ENCODE measurements around the gene PGBD4.
"Not testable (repeated sequence)": the region's sequence is repeated elsewhere in the genome, so short reads cannot be mapped to it uniquely, and the experiment has no call there.

PGBD4 gene

DNA sequence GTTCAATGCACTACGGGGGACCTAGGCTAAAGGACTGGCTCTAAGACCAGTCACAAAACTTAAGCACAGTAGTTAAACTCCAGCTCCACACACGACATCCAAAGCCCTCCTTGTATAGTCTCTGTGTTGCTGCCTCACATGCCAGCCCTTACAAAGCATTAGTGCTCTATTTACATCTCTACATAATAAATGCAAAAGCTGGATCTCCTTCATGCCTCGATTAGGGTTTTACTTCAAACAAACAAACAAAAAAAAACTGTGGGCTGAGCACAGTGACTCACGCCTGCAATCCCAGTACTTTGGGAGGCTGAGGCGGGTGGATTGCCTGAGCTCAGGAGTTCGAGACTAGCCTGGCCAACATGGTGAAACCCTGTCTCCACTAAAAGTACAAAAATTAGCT is 9.6 kb downstream of the PGBD4 start:
- DNase-seq (ENCODE audit: low read depth in 3 of 3, low spot score in 1 of 3) = no peak

DNA sequence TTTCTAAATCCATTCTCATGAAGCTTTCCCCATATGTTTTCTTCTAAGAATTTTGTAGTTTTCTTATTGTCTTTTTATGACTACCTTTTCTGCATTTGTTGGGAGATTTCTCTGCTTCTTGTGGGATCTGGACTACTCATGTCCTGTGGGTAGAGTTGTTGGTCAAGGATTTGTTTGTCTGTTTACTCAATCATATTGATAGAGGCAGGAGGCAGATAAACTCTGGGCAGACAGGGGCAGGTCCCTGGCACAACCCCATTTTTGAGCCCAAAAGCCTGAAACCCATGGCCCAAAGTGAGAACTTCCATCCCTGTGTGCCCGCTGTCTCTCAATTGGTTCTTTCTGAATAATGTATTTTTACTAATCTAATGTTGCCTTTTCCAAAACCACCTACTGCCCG is 12.3 kb downstream of the PGBD4 start:
- no peak for DNase-seq (ENCODE audit: low read depth in 3 of 3, low spot score in 1 of 3)

DNA sequence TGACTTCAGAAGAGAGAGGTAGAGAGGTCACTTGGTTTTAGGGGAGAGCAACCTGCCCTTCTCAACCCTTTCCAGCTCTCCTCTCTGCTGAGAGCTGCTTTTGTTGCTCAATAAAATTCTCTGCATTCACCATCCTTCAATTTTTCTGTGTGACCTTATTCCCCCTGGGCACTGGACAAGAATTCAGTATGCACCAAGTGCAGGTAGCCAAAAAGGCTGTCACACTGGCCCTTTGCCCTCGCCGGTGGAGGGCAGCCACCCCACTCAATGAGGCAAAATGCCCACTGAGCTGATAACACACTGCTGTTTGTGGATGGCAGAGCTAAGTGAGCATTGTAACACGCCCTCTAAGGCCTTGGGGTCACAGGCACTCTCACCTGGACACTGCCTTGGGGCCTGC is 12.9 kb downstream of the PGBD4 start:
- DNase-seq (ENCODE audit: low read depth in 3 of 3, low spot score in 1 of 3) = no peak

DNA sequence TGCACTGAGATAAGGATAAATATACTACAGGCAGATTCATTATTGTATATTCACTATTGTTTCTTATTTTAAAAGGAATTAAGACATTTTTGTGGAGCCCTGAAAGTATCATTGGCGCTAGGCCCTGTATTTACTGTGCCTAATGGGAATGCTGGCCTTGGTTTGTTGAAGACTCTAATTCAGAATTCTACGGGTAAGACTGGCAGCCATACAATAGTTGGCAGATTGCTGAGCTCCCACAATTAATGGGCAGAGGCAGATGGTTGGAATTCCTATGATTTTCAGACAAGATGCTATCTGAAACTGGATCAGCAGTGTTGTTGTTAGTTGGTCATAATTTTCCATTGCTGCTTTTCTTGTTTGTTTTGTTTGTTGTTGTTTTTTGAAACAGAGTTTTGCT is 14.7 kb downstream of the PGBD4 start:
- no peak for DNase-seq (ENCODE audit: low read depth in 3 of 3, low spot score in 1 of 3)

DNA sequence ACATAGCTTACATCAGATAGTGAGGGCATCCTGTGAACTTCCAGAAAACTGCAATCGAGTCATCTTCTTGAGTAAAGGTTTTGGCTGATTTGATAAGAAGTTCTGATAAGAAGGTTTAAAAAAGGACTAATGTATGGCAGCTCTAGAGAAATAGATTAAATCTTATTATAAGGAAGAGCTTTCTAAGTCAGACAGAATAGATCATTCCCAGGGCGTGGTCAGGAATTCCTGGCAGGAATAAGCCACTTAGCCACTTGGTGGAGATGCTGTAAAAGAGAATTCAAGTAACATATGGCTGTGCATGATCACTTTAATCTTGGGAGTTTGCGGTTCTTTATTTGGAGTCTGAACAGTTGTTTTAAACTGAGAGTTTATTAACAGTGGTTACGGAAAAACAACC is 17.4 kb downstream of the PGBD4 start:
- no peak for DNase-seq (ENCODE audit: low read depth in 3 of 3, low spot score in 1 of 3)

DNA sequence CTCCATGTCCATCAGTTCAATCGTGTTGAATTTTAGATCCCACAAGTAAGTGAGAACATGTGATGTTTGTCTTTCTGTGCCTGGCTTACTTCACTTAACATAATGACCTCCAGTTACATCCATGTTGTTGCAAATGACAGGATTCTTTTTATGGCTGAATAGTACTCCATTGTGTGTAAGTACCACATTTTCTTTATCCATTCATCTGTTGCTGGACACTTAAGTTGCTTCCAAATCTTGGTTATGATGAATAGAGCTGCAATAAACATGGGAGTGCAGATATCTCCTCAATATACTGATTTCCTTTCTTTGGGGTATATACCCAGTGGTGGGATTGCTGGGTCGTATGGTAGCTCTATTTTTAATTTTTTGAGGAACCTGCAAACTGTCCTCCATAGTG is 18.5 kb downstream of the PGBD4 start:
- DNase-seq (ENCODE audit: low read depth in 3 of 3, low spot score in 1 of 3) = not testable (repeated sequence)

DNA sequence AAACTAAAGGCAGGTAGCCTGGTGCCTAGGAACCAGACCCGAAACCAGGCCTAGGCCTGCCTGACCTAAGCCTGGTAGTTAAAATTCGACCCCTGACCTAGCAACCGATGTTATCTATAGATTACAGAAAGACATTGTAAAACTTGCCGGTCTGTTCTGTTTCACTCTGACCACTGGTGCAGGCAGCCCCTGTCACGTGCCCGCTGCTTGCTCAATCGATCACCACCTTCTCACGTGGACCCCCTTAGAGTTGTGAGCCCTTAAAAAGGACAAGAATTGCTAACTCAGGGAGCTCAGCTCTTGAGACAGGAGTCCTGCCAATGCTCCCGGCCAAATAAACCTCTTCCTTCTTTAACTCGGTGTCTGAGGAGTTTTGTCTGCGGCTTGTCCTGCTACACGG is 19.9 kb downstream of the PGBD4 start:
- not testable (repeated sequence) for DNase-seq (ENCODE audit: low read depth in 3 of 3, low spot score in 1 of 3)

DNA sequence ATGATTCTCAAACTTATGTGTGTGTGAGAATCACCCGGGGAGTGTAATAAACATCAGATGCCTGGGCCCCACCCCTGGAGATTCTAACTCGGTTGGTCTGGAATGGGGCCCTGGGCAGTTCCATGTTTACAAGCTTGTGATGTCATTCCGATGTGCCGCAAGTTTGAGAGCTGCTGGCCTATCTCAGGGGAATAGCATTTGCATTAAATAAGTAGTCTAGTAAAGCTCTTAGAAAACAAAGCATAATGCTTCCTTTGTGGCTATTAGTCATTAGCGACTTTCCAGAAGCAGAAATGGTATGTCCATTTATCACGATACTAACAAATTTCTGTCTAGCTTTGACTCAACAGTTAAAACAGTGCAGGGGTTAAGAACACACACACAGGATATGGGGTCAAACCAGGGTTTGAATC is 20.9 kb downstream of the PGBD4 start:
- no peak for DNase-seq (ENCODE audit: low read depth in 3 of 3, low spot score in 1 of 3)

DNA sequence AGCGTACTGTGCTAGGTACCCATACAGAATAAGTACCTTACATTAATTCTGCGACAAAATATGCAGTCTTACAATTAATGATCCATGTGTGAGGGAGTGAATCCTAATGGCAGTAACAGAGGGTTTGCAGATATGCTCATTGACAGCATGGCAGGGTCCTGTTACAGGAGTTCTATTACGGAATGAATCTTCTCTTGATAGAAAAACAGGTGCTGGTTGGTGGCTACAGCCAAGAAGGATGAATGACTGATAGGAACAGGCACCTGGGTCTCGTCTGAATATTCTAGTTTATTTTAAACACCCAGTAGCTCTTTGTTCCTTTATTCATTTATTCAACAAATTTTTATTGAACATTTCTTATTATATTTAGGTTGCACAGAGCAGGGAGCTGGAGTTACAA is 22.8 kb downstream of the PGBD4 start:
- no peak for DNase-seq (ENCODE audit: low read depth in 3 of 3, low spot score in 1 of 3)

DNA sequence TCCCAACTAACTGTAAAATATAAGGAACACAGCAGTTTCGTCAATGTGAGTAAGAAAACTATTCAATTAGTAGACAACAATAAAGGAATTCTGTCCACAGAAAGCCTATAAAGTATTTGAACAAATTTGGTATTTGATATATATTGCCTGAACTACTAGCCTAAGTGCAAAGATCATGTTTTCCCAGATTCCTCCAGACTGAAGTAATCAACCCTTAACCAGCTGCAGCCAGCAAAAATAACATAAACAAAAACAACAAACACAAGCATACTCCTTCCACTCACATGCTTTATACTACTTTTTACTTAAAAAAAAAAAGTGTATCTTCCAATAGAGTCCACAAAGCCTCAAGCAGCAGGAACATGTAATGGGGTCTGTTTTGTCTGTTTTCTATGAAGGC is 24.1 kb downstream of the PGBD4 start:
- no peak for DNase-seq (ENCODE audit: low read depth in 3 of 3, low spot score in 1 of 3)

DNA sequence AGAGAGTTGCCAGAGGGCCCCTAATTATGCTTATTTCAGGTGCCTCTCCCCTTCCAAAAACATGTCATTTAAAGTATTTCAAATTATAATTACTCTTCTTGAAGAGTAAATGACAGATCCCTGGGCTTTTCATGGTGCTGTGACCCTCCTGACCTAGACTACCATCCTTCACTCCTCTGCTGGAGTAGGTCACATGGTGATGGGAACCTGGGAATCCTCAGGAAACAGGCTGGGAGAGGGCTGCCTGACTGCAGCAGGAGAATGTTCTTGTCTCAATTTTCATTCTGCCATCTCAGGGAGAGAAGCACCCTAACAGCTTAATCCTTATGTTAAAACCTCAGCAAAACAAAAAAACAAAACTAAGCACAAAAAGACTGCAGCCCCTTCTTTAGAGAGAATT is 24.6 kb downstream of the PGBD4 start:
- no peak for DNase-seq (ENCODE audit: low read depth in 3 of 3, low spot score in 1 of 3)

DNA sequence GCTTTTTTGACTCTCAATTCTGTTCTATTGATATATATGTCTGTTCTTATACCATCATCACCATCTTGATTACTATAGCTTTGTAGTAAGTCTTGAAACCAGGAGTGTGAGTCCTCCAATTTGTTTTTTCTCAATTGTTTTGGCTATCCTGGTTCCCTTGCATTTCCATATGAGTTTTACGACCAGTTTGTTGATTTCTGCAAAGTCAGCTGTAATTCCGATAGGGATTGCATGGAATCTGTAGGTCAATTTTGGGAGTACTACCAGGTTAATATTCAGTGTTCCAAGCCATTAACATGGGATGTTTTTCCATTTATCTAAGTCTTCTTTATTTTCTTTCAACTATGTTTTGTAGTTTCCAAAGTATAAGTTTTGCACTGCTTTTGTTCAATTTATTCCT is 27.0 kb downstream of the PGBD4 start:
- no peak for DNase-seq (ENCODE audit: low read depth in 3 of 3, low spot score in 1 of 3)

DNA sequence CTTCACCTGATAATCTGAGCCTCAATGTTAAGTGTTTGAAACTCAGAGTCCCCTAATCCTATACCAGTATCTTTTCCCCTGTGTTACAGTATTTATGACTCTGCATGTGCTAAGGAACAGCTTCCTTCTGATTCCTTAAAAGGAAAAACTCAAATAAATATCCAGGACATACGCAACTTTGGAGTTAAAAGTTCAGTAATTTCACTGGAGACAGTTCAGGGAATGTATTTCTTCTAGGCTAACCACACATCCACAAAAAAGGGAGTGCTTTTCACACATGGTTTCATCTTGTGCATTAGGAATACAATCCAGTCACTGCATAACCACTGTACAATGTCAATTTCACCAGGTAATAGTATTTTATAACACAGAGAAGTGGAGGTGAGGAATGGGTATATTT is 31.0 kb downstream of the PGBD4 start:
- DNase-seq (ENCODE audit: low read depth in 3 of 3, low spot score in 1 of 3) = no peak

DNA sequence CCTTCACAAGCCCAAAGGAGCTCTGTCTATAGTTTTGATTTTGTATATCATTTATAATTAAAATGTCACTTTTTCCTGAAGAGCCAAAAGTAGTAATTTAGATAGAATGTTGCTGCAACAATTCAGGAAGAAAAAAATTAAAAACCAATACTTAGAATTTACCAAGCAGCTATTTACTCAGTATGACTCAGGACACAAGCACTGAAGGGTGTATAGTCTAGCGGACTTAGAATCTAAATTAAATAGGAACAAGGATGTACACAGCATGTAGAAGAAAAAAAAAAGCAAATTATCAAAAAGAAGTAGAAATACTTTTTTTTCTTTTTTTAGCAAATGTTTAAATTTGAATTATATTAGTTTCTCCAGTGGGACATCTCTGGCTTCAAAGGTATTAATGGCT is 31.6 kb downstream of the PGBD4 start:
- DNase-seq (ENCODE audit: low read depth in 3 of 3, low spot score in 1 of 3) = no peak

DNA sequence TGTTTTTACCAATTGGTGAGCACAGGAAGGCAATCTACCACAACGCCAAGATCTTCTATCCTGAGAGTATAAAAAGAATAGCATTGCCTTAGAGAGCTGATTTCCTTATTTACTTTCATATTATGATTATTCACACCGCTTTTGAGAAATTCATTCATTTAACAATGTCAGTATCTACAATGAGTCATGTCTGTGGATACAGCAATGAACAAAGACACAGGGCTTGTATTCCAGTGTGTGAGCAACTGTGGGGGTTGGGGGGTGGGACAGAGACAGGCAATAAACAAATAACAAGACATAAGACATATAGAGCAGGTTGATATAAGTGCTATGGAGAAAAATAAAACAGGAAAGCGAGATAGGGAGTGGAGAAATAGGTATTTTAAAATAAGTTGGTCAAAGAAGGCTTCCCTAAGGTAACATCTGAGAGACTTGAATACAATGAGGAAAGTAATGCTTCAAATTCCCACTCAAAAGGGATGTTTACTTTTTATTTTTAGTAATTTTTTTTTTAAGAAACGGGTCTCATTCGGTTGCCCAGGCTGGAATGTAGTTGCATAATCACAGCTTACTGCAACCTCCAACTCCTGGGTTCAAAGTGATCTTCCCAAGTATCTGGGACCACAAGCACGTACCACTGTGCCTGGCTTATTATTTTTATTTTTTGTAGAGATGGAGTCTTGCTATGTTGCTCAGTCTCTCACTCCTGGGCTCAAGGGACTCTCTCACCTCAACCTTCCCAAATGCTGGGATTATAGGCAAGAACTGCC is 45.7 kb downstream of the PGBD4 start:
- no peak for DNase-seq (ENCODE audit: low read depth in 3 of 3, low spot score in 1 of 3)

DNA sequence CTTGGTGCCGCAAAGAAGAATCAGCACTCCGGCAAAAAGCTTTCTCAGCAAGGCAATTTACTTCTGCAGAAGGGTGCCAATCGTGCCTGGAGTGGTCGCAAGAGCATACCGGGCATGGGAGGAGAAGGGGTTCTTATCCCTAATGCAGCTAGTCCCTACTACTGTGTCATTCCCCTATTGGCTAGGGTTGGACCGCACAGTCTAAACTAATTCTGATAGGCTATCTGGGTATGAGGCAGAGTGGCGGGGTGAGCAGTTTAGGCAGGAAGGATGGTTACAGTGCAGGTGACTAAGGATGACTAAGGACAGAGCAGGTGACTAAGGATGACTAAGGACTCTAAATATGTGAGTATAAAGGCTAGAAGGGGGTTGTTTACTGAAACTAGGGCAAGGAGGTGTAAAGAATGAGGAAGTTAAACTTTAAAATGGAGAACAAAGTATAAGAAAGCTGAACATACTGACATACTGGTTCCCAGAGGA is 52.9 kb downstream of the PGBD4 start:
- DNase-seq (ENCODE audit: low read depth in 3 of 3, low spot score in 1 of 3) = no peak

DNA sequence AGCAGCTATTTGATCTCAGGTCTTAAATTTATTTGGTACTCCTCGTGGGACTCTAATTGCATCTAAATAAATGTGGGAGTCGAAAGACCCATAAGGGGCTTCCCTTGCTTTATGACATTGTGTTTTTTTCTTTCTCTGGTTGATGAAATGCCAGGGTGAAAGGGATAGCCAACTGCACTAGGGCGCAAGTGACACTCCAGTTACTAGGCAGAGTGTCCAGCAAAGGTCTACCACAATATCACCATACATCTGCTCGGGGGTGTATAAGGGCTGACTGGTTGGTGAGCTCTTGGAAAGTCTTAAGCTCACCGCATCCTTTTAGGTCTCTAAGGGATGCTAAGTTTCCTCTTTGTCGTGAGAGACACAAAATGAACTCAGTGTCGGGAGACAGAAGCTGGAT is 54.0 kb downstream of the PGBD4 start:
- DNase-seq (ENCODE audit: low read depth in 3 of 3, low spot score in 1 of 3) = no peak

Measured in stimulated activated CD4-positive, alpha-beta T cell treated with anti-CD3 and anti-CD28 coated beads, TNF-alpha, amount 100 ng/mL, for 1 hour (primary cell).